Endothelial cell (in vitro differentiated cells): ENCODE results near the gene SEZ6. TPM values are rescaled to one million over a fixed set of nuclear protein-coding genes. Genes with fewer than 3 reads are reported as not detected.
A peak's percentile ranks its signal among the peaks of the same experiment; 100 is the strongest.

Experiments
- DNase-seq: peaks from one replicate; pipeline ENCODE4 v3.0.0; 2021; ENCODE audit warnings: low spot score
- H3K27ac Mint-ChIP-seq: one replicate; pipeline ENCODE4 v1.8.0; 2021; ENCODE audit warnings: mixed read lengths, inconsistent platforms; ENCODE audit not compliant: unreplicated experiment
- H3K27me3 Mint-ChIP-seq: one replicate; pipeline ENCODE4 v1.8.0; 2021; ENCODE audit warnings: mild to moderate bottlenecking, moderate library complexity, mixed read lengths, inconsistent platforms; ENCODE audit not compliant: unreplicated experiment
- H3K36me3 Mint-ChIP-seq: one replicate; pipeline ENCODE4 v1.8.0; 2021; ENCODE audit warnings: mild to moderate bottlenecking, low read depth, mixed read lengths, inconsistent platforms; ENCODE audit not compliant: unreplicated experiment
- H3K4me1 Mint-ChIP-seq: one replicate; pipeline ENCODE4 v1.8.0; 2021; ENCODE audit warnings: mild to moderate bottlenecking, mixed read lengths, inconsistent platforms; ENCODE audit not compliant: unreplicated experiment
- H3K4me3 Mint-ChIP-seq: one replicate; pipeline ENCODE4 v1.8.0; 2021; ENCODE audit warnings: mild to moderate bottlenecking, mixed read lengths, inconsistent platforms; ENCODE audit not compliant: unreplicated experiment
- H3K9me3 Mint-ChIP-seq: one replicate; pipeline ENCODE4 v1.8.0; 2021; ENCODE audit warnings: mixed read lengths, inconsistent platforms; ENCODE audit not compliant: unreplicated experiment
- total RNA-seq: library from RNA; stranded (reverse); fragmentation: NEBNext Ultra II Directional; extraction: Animal tissue kit (Norgen Biotek cat#: 25700); gene quantifications from one replicate; pipeline ENCODE4 v1.2.1, GENCODE V29; 2021; ENCODE audit not compliant: unreplicated experiment
- TF ChIP-seq, protein P1 (sequence below): fragments of 200-600 bp; sonication (generic); IDR thresholded peaks from one replicate; pipeline ENCODE4 v1.5.0; 2021; ENCODE audit warnings: antibody characterized with exemption; ENCODE audit not compliant: unreplicated experiment

The SEZ6 gene
- total RNA-seq, 1 donor from 2014 or later = 0.10 TPM

- H3K9me3 Mint-ChIP-seq = no peaks in the 10 kb centered on the region
- TF ChIP-seq, protein P1, sequence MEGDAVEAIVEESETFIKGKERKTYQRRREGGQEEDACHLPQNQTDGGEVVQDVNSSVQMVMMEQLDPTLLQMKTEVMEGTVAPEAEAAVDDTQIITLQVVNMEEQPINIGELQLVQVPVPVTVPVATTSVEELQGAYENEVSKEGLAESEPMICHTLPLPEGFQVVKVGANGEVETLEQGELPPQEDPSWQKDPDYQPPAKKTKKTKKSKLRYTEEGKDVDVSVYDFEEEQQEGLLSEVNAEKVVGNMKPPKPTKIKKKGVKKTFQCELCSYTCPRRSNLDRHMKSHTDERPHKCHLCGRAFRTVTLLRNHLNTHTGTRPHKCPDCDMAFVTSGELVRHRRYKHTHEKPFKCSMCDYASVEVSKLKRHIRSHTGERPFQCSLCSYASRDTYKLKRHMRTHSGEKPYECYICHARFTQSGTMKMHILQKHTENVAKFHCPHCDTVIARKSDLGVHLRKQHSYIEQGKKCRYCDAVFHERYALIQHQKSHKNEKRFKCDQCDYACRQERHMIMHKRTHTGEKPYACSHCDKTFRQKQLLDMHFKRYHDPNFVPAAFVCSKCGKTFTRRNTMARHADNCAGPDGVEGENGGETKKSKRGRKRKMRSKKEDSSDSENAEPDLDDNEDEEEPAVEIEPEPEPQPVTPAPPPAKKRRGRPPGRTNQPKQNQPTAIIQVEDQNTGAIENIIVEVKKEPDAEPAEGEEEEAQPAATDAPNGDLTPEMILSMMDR = no peak
- H3K27ac Mint-ChIP-seq = no peak overlapping the region
Observed at GRCh38 chr17:28950017-28950751, 55.6 kb downstream of the SEZ6 start.

GRCh38 chr17:28949185-28950016 lies 56.4 kb downstream of the SEZ6 start:
- TF ChIP-seq, protein P1 = no peak
- peak; percentile 52 for DNase-seq
- Mint-ChIP-seq H3K4me1 (peaks cover 20% of the 10 kb centered on the region), H3K4me3 (peak overlapping the region; percentile 94), H3K27me3 (peaks cover 2% of the 10 kb centered on the region), H3K27ac (peak overlapping the region; percentile 82), H3K9me3 (no peaks in the 10 kb centered on the region), H3K36me3 (peaks cover 28% of the 10 kb centered on the region)

More at GRCh38 chr17:28950017-28950751, 55.6 kb downstream of the SEZ6 start:
- DNase-seq = peak; percentile 50
- Mint-ChIP-seq H3K36me3 (peaks cover 24% of the 10 kb centered on the region), H3K27me3 (peaks cover 2% of the 10 kb centered on the region), H3K4me3 (peak overlapping the region; percentile 94), H3K4me1 (peaks cover 18% of the 10 kb centered on the region)

DNA sequence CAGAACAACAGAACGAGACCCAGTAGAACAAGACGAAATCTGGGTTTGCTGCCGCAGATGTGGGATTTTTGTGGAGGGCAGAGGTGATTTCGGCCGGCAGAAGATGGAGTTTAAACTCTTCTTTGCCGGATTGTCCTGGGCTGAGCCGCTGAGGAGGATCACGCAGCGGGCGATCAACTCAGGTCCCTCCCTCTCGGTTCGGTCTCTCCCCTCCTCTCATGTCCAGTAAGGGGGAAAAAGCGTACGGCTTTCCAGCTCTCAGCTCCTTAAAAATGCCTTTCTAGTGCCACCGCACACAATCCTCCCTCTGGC lies 57.0 kb downstream of the SEZ6 start:
- no peak for DNase-seq
- no peaks in the 10 kb centered on the region for H3K9me3 Mint-ChIP-seq
- peak overlapping the region; percentile 94 for H3K4me3 Mint-ChIP-seq
- TF ChIP-seq, protein P1 = no peak
- peaks cover 20% of the 10 kb centered on the region for H3K4me1 Mint-ChIP-seq
- peak overlapping the region; percentile 82 for H3K27ac Mint-ChIP-seq
- peaks cover 2% of the 10 kb centered on the region for H3K27me3 Mint-ChIP-seq
- peaks cover 28% of the 10 kb centered on the region for H3K36me3 Mint-ChIP-seq

DNA sequence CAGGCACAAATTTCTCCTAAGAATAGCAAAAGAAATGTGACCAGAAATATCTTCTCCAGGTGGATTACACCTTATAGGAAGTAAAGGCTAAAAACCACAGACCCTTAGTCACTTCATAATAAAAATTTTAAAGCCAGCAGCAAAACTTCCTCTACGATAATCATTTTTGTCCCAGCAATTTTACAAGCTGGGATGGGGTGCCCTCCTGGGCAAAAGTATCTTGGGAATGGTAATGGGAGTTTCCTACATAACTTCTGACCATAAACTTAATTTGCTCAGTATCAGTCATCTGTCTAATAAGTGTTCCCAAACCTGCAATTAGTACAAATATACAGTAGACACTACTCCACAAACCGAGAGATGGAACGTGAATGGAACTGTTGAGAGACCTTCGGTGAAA lies 57.5 kb downstream of the SEZ6 start:
- TF ChIP-seq, protein P1 = no peak
- H3K9me3 Mint-ChIP-seq = no peaks in the 10 kb centered on the region
- H3K4me1 Mint-ChIP-seq = peaks cover 20% of the 10 kb centered on the region
- no peak for DNase-seq
- H3K4me3 Mint-ChIP-seq = peak overlapping the region; percentile 94
- H3K27me3 Mint-ChIP-seq = peaks cover 2% of the 10 kb centered on the region
- peaks cover 28% of the 10 kb centered on the region for H3K36me3 Mint-ChIP-seq
- H3K27ac Mint-ChIP-seq = peak overlapping the region; percentile 82

DNA sequence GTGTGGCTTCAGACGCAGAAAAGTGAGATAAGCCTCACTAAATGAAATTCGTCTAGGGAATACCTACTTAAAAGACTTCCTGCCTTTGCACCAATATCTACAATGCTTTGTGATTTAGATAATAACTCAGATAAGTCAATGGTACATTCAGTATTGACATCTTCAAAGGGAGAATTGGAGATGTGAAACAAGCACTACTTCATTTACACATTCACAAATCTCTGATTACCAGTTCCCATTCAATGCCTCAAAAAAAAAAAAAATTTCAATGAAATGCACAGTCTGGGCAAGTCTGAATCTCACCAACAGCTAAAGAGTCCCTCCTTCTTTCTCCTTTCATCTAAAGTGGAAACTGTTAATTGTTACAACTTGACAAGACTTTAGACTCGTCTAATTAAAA lies 58.2 kb downstream of the SEZ6 start:
- DNase-seq = no peak
- H3K27ac Mint-ChIP-seq = peak overlapping the region; percentile 64
- peaks cover 2% of the 10 kb centered on the region for H3K27me3 Mint-ChIP-seq
- peaks cover 28% of the 10 kb centered on the region for H3K36me3 Mint-ChIP-seq
- peak overlapping the region; percentile 94 for H3K4me3 Mint-ChIP-seq
- peaks cover 20% of the 10 kb centered on the region for H3K4me1 Mint-ChIP-seq
- H3K9me3 Mint-ChIP-seq = no peaks in the 10 kb centered on the region
- TF ChIP-seq, protein P1 = no peak
